Esophagus muscularis mucosa (tissue), 4 donors: ENCODE measurements around the gene MPV17. TPM values are rescaled to one million over a fixed set of nuclear protein-coding genes. Genes with fewer than 3 reads are reported as not detected.
"Not testable (repeated sequence)": the region's sequence is repeated elsewhere in the genome, so short reads cannot be mapped to it uniquely, and the experiment has no call there.

Experiments
- DNase-seq: peaks from one replicate; pipeline ENCODE4 v3.0.0-alpha.2; 2017; ENCODE audit errors: extremely low spot score
- H3K27ac ChIP-seq, 4 donors: fragments of 200-600 bp; sonication (generic); replicated peaks in 1 of 4; 1 replicate in 3 of 4; 2 replicates in 1 of 4; pipeline ENCODE4 v1.5.1; 2016 to 2019; ENCODE audit warnings: mild to moderate bottlenecking in 1 of 4
- H3K27me3 ChIP-seq, 4 donors: fragments of 200-600 bp; sonication (generic); one replicate each; pipeline versions ENCODE4 v1.5.1 to v1.6.0; 2016 to 2019
- H3K36me3 ChIP-seq, 4 donors: fragments of 200-600 bp; sonication (generic); one replicate each; pipeline ENCODE4 v1.5.1; 2016 to 2019
- H3K4me1 ChIP-seq, 4 donors: fragments of 200-600 bp; sonication (generic); one replicate each; pipeline ENCODE4 v1.5.1; 2016 to 2019
- H3K4me3 ChIP-seq, 4 donors: fragments of 200-600 bp; sonication (generic); 1 replicate in 2 of 4; 2 replicates in 2 of 4; pipeline ENCODE4 v1.5.1; 2016 to 2019; ENCODE audit warnings: mild to moderate bottlenecking in 4 of 4, moderate library complexity in 1 of 4
- H3K9me3 ChIP-seq, 4 donors: fragments of 200-600 bp; sonication (generic); 1 replicate in 3 of 4; 2 replicates in 1 of 4; pipeline ENCODE4 v1.5.1; 2016 to 2019
- EP300 ChIP-seq: sonication (generic); formaldehyde crosslinking; IDR thresholded peaks from one replicate; pipeline ENCODE4 v1.6.1; 2017; ENCODE audit warnings: antibody characterized with exemption
- POLR2A ChIP-seq: fragments of 450-650 bp; IDR thresholded peaks from one replicate; pipeline ENCODE4 v1.6.1; 2017; ENCODE audit warnings: antibody characterized with exemption, moderate library complexity, mild to moderate bottlenecking, low read depth
- POLR2AphosphoS5 ChIP-seq, 2 donors: sonication (generic); formaldehyde crosslinking; IDR thresholded peaks; one replicate each; pipeline ENCODE4 v1.6.1; 2017; ENCODE audit warnings: antibody characterized with exemption in 2 of 2
- WGBS: methylation state at CpG from one replicate; pipeline ENCODE4 v1.1.5; 2018; 5-methylcytosine and 5-hydroxymethylcytosine counted together
- intact Hi-C: fragments of 100-400 bp; cut with DNase I; formaldehyde crosslinking; loops from one replicate; pipeline ENCODE4 v1.15.1; 2023
- total RNA-seq, 4 donors: library from RNA; depleted of rRNA; stranded (reverse); fragments of >200 nt; gene quantifications; one replicate each; pipeline versions ENCODE4 v1.1.0 to v1.2.1, GENCODE V29; 2016
- TF ChIP-seq, protein P1 (sequence below), 3 experiments: fragments of 200-600 bp in 2 of 3; fragments of 450-650 bp in 1 of 3; sonication (generic) in 2 of 3; IDR thresholded peaks; one replicate each; pipeline ENCODE4 v1.5.1; 2017 to 2019; ENCODE audit warnings: antibody characterized with exemption in 3 of 3, mild to moderate bottlenecking in 2 of 3, moderate library complexity in 1 of 3

The MPV17 gene
- total RNA-seq, 4 donors from 2014 or later = 46.7 to 70.2 (median 60.6) TPM

DNA sequence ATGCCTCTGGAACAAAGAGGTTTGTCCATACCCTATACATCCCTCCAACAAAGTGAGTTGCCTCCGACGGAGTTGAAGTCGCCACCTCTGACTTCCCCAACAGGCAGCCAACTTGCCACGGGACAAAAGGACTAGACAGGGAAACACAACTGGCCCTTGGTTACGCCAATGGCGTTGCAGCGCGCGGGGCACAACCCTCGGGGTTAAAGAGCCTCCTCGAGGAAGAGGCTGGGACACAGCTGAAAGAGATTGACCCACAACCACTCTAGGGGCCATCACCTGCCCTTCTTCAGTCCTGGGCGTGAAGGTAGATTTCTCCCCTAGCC, 33.1 kb upstream of the MPV17 start:
- peaks cover 27 to 48% (median 40%) of the 10 kb centered on the region in 4 donors for H3K4me1 ChIP-seq
- H3K36me3 ChIP-seq = no peaks in the 10 kb centered on the region
- H3K27me3 ChIP-seq = no peaks in the 10 kb centered on the region
- DNase-seq = no peak
- peak overlapping the region; percentile 83 to 94 (median 91) for H3K4me3 ChIP-seq
- TF ChIP-seq POLR2A = no peak
- no peak for TF ChIP-seq POLR2AphosphoS5 (IDR thresholded peaks at IDR 0.05)
- no peak for TF ChIP-seq EP300
- TF ChIP-seq, protein P1, sequence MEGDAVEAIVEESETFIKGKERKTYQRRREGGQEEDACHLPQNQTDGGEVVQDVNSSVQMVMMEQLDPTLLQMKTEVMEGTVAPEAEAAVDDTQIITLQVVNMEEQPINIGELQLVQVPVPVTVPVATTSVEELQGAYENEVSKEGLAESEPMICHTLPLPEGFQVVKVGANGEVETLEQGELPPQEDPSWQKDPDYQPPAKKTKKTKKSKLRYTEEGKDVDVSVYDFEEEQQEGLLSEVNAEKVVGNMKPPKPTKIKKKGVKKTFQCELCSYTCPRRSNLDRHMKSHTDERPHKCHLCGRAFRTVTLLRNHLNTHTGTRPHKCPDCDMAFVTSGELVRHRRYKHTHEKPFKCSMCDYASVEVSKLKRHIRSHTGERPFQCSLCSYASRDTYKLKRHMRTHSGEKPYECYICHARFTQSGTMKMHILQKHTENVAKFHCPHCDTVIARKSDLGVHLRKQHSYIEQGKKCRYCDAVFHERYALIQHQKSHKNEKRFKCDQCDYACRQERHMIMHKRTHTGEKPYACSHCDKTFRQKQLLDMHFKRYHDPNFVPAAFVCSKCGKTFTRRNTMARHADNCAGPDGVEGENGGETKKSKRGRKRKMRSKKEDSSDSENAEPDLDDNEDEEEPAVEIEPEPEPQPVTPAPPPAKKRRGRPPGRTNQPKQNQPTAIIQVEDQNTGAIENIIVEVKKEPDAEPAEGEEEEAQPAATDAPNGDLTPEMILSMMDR (IDR thresholded peaks at IDR 0.05) = no peak
- no peaks in the 10 kb centered on the region for H3K9me3 ChIP-seq
- WGBS = 0% methylated on average over 5 of the region's 12 CpGs
- intact Hi-C loops = loop anchor here (5.0 kb wide), 1 partner anchor 34 kb away; the partner anchor contains the start of gene MPV17
- peak overlapping the region; percentile 85 to 92 (median 88) for H3K27ac ChIP-seq

DNA sequence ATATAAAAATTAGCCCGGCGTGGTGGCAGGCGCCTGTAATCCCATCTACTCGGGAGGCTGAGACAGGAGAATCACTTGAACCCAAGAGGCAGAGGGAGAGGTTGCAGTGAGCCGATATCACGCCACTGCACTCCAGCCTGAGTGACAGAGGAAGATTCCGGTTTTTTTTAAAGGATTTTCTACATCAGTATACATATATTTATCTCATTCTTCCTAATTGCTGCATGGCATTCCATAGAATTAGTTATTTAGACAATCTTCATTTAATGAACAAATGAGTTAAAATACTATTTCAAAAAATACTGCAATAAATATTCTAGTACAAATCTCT, 31.7 kb upstream of the MPV17 start:
- no peak for DNase-seq
- Histone ChIP-seq H3K36me3 (peaks cover 0 to 10% (median 2%) of the 10 kb centered on the region in 4 donors), H3K4me3 (no peak overlapping the region), H3K4me1 (peaks cover 27 to 52% (median 40%) of the 10 kb centered on the region in 4 donors), H3K27me3 (no peaks in the 10 kb centered on the region), H3K9me3 (no peaks in the 10 kb centered on the region), H3K27ac (no peak overlapping the region)
- 89% methylated on average over 7 of the region's 7 CpGs for WGBS
- intact Hi-C loops = no loop called here
- TF ChIP-seq POLR2A = no peak
- no peak for TF ChIP-seq POLR2AphosphoS5 (IDR thresholded peaks at IDR 0.05)
- no peak for TF ChIP-seq EP300
- TF ChIP-seq, protein P1 (IDR thresholded peaks at IDR 0.05) = no peak

DNA sequence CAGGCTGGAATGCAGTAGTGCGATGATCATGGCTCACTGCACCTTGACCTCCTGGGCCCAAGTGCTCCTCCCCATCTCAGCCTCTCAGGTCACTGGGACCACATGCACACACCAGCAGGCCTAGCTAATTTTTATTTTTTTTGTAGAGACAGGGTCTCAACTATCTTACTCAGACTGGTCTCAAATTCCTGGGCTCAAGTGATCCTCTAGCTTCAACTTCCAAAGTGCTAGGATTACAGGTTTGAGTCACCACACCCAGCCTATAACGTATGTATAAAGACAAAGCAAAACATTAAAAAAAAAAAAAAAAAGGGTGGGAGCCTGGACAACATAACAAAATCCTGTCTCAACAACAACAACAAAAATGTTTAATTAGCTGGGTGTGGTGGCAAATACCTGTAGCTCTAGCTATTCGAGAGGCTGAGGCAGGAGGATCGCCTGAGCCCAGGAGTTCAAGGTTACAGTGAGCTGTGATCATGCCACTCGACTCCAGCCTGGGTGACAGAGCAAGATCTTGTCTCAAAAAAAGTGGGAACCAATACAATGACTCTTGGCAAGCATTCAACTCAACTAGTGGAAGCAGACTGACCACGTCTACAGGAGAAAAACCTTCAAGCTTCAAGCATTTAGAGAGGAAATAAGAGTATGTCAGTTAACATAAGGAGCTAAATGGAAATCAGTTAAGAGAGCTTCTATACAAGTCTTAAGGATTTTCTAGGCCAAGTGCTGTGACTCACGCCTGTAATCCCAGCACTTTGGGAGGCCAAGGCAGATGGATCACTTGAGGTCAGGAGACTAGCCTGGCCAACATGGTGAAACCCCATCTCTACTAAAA, 31.1 kb upstream of the MPV17 start:
- TF ChIP-seq POLR2A = no peak
- TF ChIP-seq, protein P1 (IDR thresholded peaks at IDR 0.05) = no peak
- TF ChIP-seq POLR2AphosphoS5 (IDR thresholded peaks at IDR 0.05) = no peak
- TF ChIP-seq EP300 = no peak
- Histone ChIP-seq H3K36me3 (peaks cover 0 to 12% (median 2%) of the 10 kb centered on the region in 4 donors), H3K27ac (no peak overlapping the region), H3K9me3 (no peaks in the 10 kb centered on the region), H3K4me1 (peaks cover 27 to 52% (median 40%) of the 10 kb centered on the region in 4 donors), H3K4me3 (no peak overlapping the region), H3K27me3 (no peaks in the 10 kb centered on the region)
- intact Hi-C loops = no loop called here
- WGBS = 76% methylated on average over 7 of the region's 7 CpGs
- DNase-seq = no peak

DNA sequence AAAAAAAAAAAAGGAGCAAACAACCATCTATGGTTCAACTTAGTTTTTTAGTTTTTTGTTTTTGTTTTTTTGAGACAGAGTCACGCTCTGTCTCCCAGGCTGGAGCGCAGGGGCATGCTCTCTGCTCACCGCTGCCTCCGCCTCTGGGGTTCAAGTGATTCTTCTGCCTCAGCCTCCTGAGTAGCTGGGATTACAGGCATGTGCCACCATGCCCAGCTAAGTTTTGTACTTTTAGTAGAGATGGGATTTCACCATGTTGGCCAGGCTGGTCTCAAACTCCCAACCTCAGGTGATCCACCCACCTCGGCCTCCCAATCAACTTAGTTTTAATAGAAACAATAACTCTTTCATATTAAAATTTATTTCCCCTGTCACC, 30.5 kb upstream of the MPV17 start:
- 94% methylated on average over 5 of the region's 5 CpGs for WGBS
- H3K36me3 ChIP-seq = peaks cover 0 to 14% (median 2%) of the 10 kb centered on the region in 4 donors
- DNase-seq, intact Hi-C loops, H3K9me3 ChIP-seq, H3K27ac ChIP-seq, H3K4me3 ChIP-seq, H3K27me3 ChIP-seq: not testable (repeated sequence)
- peaks cover 26 to 50% (median 38%) of the 10 kb centered on the region in 4 donors for H3K4me1 ChIP-seq

DNA sequence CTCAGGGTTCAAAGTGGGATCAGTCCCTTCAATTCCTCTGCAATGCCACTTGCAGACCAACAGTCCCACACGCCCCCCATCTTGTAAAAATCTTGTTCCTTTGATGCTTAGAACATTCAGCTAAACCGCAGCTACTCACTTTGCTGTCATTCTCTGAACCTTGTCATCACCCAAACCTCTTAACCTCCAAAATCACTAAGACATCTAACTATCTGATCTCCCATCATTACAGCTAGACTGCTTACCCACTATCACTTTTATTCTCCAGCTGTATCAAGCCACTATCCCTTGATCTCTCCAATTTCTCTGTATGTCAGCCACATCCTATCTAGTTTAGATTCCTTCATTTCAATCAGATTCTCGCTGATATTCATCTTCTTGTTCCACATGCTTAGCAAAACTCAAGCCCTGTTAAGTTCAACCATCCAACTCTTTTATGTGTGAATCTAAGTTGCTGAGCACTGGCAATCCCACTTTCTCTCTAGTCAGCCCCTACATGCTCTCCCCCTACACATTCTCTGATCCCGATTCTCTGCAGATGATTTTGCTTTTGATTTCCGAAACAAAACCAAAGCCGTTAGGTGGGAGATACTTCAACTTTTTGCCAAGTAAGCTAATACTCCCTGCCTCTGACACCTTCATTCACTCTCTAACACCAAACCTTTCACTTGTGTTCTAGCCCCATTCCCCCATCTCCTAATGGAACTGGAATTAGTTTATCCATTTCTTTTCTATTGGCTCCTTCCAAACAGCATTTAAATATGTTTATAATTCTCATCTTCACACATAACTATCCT, 29.1 kb upstream of the MPV17 start:
- Histone ChIP-seq H3K27me3 (no peaks in the 10 kb centered on the region), H3K27ac (no peak overlapping the region), H3K4me3 (no peak overlapping the region), H3K36me3 (peaks cover 0 to 22% (median 2%) of the 10 kb centered on the region in 4 donors), H3K4me1 (peaks cover 16 to 45% (median 31%) of the 10 kb centered on the region in 4 donors), H3K9me3 (no peaks in the 10 kb centered on the region)
- TF ChIP-seq, protein P1 (IDR thresholded peaks at IDR 0.05) = no peak
- TF ChIP-seq POLR2AphosphoS5 (IDR thresholded peaks at IDR 0.05) (no peak), POLR2A (no peak), EP300 (no peak)
- no peak for DNase-seq
- intact Hi-C loops = no loop called here
- WGBS = 78% methylated on average over 6 of the region's 6 CpGs
